Kidney glomerular epithelial cell (primary cell): ENCODE measurements around the gene CAPN14.

Experiments
- DNase-seq: peaks from one replicate; lab custom pipeline; 2025; lab: John Stamatoyannopoulos, UW

Gene CAPN14

DNA sequence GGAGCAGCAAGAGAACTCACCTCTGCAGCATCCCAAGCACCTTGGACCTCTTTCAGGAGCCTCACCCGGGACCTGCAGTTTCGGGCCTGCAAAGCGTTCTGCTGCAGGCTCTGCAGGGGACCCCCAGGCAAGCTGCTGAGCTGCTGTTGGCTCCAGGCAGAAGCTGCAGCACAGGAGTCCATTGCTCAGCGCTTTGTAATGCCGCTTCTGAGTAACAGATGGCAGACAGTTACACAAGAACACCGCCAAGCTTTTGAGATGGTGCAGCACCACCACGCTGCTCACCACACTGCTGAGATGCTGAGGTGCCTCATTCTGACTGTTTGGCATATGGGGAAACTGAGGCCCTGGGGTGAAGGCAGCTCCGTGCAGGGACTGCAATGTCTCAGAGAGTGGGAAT is 77.2 kb downstream of the CAPN14 start:
- DNase-seq: no peak

DNA sequence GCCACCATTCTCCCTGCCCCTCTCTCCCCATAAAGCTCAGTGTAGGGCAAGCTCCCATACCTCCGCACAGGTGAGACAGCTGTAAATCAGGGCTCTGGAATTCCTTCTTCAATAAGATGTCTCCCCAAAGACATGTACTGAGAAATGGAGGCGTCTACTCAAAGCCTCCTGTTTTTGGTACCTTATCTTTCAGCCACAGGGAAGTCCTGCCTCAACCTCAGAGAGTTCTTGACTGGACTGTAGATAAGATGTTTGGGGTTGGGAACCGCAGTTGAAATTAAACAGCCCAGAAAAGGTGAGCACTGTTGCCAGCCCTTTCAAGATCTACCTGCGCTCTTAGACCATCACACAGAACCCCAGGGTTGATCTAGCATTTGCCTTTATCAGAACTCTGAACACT is 77.6 kb downstream of the CAPN14 start:
- no peak for DNase-seq

DNA sequence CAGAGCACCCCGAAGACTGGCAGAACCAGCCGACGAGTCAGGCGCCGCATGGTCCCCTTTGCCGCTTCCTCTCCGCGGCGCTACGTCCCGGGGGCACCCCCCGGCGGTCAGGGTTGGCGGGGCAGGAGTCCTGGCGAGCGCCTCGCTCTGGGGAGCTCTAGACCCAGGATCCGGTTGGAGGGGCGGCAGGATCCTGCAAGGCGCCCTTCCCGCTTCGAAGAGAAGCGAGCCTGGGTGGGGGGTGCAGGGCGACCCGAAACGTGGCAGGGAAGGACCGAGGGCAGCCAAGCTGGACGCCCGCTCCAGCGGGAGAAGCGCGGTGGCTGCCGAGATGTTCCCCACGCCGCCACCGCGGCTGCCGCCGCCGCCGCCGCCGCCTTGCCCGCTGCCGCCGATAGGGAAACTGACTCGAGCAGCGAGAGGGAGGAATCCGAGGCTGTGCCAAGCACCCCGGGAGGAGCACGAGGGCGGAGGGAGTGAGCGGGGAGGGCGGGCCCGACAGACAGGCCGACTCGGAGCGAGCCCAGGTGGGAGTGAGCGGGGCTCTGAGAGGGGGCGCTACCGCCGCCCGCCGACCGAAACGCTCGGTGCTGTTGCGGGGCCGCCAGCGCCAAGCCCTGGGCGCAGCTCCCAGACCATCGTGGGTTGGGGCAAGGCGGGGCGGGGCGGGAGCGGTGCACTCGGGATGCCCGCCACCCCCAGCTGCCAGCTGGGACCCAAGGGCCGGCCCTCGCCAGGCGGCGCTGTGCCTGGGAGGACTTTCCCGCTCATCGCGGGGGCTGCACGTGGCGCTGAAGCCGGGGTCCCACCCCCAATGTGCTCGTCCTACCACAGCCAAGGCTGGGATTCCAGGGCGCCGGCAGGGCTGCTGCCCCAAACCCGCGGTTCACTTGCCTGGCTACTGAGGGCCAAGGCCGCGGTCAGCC is 79.0 kb downstream of the CAPN14 start, which contains the start of gene GALNT14:
TSS of gene GALNT14 (minus strand) at position 404 of the 926 bp plus-strand sequence. CDS start at position 50, 354 bp downstream.
- peak; percentile 69 for DNase-seq

DNA sequence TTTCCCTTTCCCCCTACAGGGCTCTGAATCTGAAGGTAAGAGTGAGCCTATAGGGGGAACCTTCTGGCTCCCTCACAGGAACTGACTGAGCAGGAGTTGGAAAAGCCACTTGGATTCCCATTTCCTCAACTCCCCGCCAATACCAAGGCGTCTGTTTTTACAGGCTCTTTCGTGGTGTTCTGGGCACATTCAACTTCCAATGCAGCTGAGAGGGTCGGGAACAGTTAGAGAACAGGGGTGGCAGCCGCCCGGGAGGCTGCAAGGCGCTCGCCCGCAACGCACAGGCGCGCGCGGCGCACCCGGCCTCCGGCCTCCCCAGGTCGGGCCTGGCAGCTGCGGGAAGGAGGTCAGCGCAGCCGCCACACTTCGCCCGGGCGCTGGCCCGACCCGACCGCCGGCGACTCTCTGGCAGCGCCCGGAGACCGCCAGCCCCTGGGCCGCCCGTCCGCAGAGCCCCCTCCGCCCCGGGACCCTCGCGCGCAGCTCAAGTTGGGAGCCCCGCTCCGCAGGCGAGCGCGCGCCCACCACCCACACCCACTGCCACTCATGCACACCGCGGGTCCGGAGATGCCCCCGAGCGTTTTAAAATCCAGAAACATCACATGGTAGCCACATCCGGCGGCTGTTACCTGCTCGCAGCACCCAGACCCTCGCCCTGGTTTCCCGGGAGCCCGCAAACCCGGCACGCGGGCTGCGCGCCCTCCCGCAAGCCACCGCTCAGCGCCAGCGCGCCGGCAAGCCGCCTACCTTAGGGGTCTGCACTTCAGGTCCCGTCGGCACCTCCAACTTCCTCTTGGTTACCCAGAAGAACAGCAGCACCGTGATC is 79.9 kb downstream of the CAPN14 start:
- peak; percentile 46 for DNase-seq

DNA sequence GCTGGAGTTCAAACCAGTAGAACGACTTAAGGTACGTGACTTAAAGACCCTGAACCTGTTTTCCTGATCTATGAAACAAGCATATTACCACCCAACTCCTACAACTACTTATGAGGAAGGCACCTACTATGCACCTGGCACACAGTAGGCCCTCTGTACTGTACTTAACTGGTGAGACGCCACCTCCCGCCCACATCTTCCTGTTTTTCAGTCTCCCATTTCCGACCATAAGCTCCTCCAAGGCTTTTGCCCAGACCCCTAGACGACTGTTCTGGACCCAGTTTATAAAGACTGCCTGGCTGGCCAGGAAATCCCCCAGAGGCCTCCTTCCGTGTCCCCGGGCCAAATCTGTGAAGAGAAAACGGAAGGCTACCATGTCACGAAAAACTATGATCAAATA is 80.6 kb downstream of the CAPN14 start:
- DNase-seq: no peak

DNA sequence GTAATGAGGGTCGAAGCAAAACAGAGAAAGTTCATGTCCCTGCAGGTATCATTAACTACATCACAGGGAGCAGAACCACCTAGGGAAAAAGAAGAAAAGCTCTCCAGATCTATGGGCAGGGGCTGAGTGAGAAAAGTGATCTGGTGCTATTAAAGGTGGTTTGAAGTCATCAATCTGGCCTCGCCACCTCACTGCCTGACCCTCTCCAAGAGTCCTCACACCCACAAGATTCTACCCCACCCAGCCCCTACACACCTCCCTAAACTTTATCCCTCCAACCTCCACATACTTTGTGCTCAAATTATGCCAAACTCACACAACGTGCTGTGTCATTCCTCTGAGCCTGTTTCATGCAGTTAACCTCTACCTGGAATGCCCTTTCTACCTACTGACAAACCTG is 81.3 kb downstream of the CAPN14 start:
- no peak for DNase-seq

DNA sequence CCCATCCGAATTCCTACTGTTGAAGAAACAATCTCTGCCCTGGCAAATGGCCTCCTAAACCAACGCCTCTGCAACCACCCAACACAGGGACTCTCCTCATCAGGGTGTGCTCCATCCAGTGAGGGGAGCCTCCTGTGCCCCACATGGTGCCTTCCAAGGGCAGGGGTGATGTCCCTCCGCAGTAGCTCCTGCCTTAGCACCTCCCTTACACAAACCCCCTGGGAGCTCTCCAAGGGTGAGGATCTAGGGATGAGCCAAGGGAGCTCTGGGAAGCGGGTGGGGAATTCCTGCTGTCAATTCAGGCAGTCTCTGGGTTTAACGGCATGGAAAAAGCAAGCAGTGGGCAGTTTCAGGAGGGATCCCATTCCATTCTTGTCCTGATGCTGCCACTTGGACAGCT is 82.8 kb downstream of the CAPN14 start:
- DNase-seq: no peak

DNA sequence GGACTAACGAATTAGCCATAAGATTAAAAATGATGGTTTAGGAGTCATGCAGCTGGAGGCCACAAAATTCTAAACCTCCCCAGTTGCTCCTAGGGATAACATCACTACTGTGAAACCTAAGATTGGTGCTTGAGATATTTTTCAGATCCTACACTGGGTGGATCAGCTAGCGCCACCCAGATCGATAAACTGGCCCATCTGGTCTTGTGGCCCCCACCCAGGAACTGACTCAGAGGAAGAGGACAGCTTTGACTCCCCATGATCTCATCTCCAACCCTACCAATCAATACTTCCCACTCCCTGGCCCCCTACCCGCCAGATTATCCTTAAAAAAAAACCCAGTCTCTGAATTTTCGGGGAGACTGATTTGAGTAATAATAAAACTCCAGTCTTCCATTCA is 84.5 kb downstream of the CAPN14 start:
- no peak for DNase-seq

DNA sequence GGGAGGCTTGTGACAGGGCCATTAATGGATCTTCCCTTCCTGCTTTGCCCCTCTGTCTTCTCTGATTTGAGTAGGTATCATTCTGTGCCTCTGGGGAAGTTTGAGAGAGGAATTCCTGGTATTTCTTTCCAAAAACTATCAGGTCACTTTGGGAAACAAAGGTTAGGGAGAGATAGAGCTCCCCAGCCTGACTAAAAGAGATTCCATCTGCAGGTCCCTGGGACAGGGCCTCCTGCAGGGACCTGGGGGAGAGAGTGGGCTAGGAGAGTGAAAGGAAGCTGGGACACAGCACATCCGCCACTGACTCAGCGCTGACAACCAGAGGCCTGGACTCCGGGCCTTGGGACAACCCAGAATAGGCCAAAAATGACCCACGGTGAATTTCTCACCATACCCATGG is 85.4 kb downstream of the CAPN14 start:
- DNase-seq: no peak

DNA sequence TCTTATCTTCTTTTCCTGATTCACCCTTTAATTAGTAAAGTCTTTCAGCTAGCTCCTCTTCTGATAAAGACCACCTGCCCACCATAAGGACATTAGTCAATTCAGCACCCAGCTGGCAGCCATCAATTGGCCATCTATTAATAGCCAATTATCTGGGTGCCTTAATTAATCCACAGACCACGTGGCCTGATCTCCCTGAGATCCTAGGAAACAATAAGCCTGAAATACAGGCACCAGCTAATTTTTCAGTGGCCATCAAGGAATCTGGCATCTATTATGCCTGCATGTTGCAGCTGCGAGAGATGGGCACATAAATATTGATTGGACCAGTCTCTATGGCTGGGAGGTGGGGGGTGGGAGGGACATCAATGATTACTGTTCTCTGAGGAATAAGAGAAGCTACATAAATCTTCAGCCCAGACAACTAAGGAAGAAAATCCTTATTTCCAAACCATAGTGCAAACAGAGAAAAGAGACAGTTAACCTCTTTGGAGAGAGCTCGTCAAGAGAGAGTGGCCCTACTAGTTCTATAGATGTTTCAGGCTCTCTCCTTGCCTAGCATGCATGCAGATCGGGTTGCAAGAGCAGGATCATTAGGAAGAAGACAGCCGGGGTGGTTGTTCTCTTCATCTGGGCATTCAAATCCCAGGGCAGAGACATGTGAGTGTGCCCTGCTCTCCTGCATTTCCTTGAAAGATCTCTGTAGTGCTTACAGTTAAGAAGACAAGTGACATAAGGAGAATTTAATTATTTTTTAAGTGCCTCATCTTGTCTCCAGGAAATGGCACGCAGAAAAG is 87.7 kb downstream of the CAPN14 start:
- DNase-seq: no peak

DNA sequence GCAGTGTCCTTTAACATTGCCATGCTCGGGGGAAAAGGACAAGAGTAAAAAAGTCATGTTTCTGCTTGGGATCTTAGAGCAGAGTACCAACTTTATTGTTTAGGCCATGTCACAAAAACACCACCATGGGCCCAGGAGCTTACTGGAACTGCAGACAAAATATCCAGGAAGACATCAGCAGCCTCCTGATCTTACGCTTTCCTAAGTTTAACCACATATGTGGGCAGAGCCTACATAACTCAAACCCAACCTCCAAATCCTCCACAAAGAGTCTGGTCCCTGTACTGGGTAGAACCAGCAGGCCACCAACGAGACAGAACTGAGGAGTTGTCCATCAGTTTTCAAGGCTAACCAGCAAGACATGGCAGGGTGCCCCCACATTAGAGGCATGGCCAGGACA is 89.4 kb downstream of the CAPN14 start:
- DNase-seq: peak; percentile 78

DNA sequence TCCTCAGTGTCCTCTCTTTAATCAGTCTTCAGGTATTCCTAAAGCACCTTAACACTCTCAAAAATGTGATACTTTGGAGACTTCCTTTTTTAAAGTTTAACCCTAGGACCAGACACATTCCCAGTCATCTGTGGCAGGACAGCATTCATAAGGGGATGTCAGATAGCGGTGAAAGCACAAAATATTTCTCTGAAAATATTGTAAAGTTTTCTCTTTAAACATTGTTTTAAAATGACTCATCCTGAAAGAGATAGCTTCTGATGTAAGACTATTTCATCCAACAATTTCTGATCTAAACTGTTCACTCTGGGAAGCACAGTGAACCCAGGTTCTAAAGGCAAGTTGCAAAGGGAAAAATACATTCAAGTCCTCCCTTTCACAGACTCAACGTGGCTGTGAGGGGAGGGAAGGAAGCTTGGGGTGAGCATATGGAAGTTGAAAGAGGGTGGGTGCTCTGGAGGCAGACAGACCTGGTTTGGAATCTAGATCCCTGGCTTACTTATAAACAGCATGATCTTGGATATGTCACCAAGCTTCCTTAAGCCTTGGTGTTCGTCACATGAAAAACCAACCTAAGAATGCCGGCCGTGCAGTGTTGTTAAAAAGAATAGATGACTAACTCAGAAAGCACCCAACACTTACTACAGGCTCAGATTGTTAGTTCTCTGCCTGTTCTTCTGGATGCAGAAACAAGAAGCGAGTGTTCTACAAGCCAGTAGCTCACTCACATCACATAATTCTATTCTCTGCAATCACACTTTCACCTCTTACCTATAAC is 91.2 kb downstream of the CAPN14 start:
- peak; percentile 84 for DNase-seq

DNA sequence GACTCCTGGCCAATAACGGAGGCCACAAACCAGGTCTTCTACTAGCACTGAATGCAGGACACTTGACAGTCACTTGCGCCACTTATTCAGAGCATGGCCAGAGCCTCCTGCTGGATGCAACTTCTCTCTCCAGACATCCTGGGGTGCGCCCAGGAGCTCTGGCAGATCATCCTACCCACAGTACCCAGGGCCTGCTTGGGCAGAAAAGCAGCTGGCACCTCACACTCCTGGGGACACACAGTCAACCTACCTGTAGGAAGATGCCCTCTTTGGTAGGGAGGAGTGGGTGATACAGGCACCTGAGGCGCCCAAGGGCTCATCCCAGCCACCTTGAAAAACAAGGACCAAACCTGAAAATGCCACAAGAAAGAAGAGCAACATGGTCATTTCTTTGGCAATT is 92.4 kb downstream of the CAPN14 start:
- DNase-seq: no peak
